GM21360 (cell line): ENCODE results near the gene CNTNAP5.

Experiments used
- ATAC-seq: cut with Tn5 transposase; IDR thresholded peaks from one replicate; pipeline ENCODE4 v1.9.1; 2021; ENCODE audit warnings: mild to moderate bottlenecking, moderate library complexity; ENCODE audit not compliant: unreplicated experiment

The CNTNAP5 gene

DNA sequence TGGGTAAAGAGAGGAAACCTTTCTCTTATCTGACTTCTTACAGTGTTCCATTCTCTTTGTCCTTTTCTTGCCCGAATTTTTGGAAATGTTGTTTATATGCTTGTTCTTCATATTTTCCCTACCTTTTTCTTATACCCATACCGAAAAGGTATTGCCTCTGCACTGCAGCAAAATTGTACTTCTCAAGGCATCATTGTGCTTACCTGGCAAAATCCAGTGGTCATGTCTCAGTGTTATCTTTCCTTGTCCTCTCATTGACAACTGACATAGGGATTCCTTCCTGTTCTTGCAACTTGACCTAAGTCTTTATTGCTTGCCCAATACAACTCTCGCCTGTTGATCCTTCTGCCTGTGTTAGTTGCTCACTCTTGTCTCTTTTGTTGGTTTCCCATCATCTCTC lies 842.2 kb downstream of the CNTNAP5 start:
- ATAC-seq: no peak

GRCh38 chr2:124874219-124874618 lies 849.1 kb downstream of the CNTNAP5 start:
- ATAC-seq: no peak

DNA sequence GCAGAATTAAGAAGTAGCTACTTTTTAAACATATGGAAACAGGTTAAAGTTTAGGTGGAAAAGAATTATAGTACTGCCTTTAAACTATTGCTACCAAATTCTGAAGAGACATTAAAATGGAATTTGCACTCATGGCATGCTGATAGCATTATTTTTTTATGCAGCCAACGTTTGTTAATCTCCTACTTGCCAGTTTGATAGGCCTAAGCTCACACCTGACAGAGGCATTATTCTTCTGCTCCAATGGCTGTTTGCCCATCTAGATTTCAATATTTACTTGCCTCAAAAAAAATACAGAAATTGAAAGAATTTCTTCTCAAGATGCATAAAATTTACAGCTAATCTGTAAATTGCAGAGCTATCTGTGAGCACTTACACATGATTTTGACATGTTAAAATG lies 849.6 kb downstream of the CNTNAP5 start:
- no peak for ATAC-seq

- no peak for ATAC-seq
These were observed 850.6 kb downstream of the CNTNAP5 start for GRCh38 chr2:124875627-124876244.

DNA sequence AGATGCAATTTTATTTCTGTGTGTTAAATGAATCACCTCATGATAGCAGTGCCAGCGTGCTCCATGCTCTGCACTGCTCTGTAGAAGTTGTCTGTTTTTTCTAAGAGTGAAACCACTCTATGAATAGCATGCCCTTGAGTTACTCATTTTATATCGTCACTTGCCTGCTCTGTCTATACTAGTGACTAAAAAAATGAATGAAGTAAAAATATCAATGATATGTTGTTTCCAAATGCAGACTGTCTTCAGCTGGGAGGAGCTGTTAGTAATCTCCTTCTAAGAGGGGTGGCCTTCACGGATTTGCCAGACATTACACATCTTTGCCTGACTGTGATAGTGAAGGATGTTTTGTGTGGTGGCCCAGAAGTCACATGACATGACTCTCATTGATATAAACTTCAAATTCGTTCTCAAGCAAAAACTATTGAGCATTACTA lies 852.1 kb downstream of the CNTNAP5 start:
- ATAC-seq: no peak

DNA sequence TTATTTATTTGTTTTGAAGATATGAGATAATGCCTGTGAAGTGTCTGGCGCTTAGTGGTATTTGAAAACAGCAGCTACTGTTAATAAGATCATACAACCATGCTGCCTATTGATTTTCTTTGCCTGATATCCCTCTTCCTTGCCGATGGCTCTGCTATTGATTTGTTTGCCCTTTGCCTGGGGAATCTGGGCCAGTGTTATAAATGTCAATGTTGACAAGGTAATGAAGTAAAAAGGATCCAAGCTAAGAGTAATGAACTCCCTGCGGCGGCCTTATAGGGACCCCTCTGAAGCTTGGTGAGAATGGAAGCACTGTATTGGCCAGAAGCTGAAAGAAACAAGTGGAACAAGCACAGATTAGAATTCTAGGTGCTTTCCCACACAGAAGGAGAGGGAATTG lies 854.6 kb downstream of the CNTNAP5 start:
- no peak for ATAC-seq

DNA sequence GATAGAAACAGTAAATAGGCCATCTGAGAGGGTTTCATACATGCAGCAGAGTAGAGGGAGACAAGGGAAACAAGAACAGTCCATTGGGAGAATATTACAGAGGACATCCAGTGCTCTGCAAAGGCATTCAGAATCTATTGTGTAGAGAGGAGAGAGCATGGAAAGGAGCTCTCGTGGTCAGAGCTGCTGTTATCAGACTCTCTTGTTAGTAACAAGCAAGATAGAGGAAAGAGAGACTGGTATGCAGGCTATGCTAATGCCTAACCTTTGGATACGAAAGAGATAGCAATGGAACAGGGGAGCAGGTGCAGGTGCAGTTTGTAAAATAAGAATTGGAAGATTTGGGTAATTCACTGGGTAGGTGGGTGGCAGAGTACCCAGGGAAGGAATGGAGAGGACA lies 855.9 kb downstream of the CNTNAP5 start:
- ATAC-seq: no peak

- ATAC-seq: no peak
These were observed 857.3 kb downstream of the CNTNAP5 start for GRCh38 chr2:124882423-124882822.

GRCh38 chr2:124883595-124883994 lies 858.5 kb downstream of the CNTNAP5 start:
- ATAC-seq: no peak

- no peak for ATAC-seq
These were observed 859.2 kb downstream of the CNTNAP5 start for GRCh38 chr2:124884315-124884714.

GRCh38 chr2:124886216-124886615 lies 861.1 kb downstream of the CNTNAP5 start:
- ATAC-seq: no peak

DNA sequence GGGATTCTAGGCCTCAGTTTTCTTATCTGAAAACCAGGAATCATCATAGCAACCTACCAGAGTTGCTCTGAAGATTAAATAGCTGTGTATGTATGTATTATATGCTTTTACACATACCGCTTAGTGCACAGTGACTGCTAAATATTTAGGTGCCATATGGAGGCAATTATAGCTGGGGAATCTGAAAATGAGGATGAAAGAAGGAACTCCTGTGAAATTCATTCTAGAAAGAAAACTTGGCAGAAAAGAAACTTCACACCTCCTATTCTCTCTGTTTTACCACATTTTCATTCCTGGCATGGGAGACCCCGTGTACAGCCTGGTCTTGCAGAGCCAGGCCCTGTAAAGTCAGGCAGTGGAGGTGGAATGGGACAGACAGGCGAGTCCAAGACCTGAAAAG lies 862.4 kb downstream of the CNTNAP5 start:
- no peak for ATAC-seq

GRCh38 chr2:124888431-124888830 lies 863.3 kb downstream of the CNTNAP5 start:
- no peak for ATAC-seq

GRCh38 chr2:124894199-124894598 lies 869.1 kb downstream of the CNTNAP5 start:
- no peak for ATAC-seq

- no peak for ATAC-seq
These were observed 873.7 kb downstream of the CNTNAP5 start for GRCh38 chr2:124898827-124899226.

DNA sequence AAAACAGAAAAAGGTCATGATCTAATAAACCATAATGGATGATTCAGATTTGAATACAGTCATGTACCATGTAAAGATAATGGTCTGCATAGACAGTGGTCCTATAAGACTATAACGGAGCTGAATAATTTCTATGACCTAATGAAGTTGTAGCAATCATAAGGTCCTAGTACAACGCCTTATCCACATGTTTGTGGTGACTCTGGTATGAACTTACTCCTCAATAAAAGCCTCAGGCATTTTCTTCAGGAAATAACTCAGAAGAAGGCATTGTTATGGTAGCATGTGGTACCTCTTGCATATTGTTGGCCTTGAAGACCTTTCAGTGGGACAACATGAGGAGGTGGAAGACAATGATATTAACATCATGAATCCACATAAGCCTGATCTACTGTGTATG lies 883.3 kb downstream of the CNTNAP5 start:
- ATAC-seq: no peak

DNA sequence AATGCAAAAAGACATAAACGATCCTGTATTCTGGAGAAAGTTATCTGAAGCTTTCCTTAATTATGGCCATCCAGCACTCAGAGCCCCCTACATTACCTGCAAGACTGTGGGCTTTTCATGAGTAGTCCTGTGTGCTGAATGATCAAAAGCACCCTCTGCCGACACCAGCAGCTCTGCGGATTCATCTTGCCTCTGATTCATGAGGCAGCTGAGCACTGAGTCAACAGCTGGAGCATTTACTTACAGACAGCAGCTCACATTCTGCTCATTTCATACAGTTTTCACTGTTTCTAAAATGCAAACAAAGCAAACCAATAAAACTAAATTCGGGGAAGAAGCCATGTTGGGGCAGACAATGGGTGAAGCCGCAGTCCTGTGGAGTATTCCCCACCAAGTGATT lies 886.5 kb downstream of the CNTNAP5 start:
- ATAC-seq: no peak

GRCh38 chr2:124913868-124914267 lies 888.8 kb downstream of the CNTNAP5 start:
- ATAC-seq: no peak

DNA sequence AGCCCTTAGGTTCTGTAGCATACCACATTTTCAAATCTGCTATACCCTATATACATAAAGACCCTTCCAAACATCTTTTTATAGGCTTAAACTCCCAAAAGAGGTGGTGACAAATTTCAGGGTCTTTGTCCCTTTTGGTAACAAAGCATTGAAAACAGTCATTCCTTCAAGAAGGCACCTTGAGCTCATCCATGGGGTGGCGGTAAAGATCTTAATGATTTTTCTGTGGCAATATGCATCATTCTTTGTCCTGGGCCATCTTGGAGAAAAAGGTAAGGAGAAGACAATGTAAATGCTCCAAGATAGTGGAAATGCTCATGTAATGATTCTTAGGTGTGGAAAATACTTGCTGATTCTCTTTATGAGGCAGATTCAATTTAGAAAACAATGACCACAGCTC lies 890.5 kb downstream of the CNTNAP5 start:
- no peak for ATAC-seq

DNA sequence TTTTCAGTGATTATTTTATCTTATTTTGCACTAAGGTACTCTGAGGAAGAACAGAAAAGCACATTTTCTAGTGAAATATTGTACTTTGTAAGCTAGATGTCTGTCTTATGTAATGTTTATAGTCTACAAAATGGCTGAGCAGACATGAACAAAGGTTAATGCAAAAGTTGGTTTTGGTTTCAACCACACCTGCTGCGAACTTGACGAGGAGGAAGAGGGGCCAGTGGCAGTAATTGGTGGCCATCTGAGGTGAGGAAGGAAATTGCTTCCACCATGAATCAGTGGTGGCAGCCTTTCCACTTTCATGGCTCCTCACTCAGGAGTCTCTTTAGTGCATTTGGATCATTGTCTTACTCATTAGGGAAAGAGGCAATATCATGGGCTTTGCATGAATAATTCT lies 894.2 kb downstream of the CNTNAP5 start:
- no peak for ATAC-seq

DNA sequence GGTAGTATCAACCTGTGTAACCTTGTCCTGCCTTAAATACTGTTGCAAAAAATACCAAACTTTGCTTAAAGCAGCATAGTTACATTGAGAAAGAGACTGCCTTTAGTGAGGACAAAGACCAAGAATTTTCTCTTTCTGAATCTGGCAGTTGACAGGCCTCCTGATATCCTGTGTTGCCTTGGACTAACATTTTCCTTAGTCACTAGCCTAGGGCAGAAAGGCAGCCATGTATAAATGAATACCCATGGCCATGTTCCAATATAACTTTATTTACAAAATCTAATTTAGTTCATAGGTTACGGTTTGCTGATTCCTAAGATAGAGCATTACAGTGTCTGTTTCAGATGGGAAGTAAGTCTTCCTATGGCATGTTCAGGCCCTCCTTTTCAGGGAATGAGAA lies 895.4 kb downstream of the CNTNAP5 start:
- no peak for ATAC-seq

GRCh38 chr2:124921191-124921590 lies 896.1 kb downstream of the CNTNAP5 start:
- no peak for ATAC-seq

GRCh38 chr2:124923097-124923496 lies 898.0 kb downstream of the CNTNAP5 start:
- no peak for ATAC-seq
